ENCODE data around the gene KATNIP.
"Not testable (repeated sequence)": the region's sequence is repeated elsewhere in the genome, so short reads cannot be mapped to it uniquely, and the experiment has no call there.

Gene KATNIP

DNA sequence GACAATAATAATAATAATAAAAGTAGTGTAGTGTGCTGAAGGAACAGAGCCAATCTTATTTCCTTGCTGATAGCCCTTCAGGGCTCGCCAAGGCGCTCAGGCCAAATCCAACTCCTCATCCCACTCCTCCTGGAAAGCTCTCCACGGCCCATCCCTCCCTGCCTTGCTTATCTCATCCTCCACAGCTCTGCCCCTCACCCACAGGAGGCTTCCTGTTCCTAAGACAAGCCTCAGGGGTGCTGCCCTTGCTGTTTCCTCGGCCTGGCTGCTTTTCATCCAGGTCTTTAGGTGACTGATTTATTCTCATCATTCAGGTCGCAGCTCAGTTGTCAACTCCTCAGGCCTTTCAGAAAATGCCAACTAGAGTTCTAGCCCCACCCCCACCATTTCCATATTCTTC, 11.4 kb upstream of the KATNIP start:
- no peak for DNase-seq

DNA sequence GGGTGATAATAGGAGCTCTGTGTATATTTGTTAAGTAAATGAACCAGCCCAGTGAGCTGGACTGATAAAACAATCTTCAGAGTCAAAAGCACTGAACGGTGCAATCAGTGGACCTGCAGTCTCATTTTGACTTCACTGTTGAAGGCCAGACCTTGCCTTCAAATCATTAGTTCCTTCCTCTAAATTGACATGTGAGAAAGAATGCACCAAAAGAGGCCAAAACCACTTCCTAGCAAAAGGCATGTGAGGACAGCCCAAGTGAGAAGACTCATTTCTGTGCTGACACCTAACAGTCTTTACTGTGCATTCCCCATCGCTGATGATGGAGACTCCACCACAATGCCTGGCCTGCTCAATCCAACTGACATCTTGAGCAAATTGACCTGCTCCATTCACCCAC, 10.8 kb upstream of the KATNIP start:
- DNase-seq, result no peak

DNA sequence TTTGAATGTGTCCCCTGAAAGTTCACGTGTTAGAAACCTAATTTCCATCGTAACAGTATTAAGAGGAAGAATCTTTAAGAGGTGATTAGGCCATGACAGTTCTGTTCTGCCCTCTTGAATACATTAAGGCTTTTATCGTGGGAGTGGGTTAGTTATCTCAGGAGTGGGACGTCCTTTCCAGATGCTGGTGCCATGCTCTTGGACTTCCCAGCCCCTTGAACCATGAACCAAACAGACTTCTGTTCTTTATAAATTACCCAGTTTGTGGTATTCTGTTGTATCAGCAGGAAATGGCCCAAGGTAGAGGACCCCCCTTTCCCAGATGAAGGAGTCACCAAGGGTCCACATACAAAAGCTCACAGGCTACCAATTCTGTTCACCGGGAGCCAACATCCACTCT, 10.3 kb upstream of the KATNIP start:
- no peak for DNase-seq

DNA sequence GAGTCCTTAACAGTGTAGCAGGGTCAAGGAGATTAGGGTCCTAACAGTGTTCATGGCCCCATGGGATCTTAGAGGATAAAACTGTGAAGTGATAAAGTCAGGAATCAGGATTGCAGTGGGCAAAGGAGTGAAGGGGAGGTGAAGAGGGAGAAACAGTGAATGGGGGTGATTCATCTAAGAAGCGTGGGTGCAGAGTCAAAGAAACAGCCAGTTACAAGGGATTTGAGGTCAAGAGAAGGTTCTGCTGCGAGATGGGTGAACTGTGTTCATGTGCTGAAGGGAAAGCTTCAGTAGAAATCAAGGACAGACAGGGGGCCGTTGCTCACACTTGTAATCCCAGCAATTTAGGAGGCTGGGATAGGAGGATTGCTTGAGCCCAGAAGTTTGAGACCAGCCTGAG, 6.1 kb upstream of the KATNIP start:
- DNase-seq, result no peak

DNA sequence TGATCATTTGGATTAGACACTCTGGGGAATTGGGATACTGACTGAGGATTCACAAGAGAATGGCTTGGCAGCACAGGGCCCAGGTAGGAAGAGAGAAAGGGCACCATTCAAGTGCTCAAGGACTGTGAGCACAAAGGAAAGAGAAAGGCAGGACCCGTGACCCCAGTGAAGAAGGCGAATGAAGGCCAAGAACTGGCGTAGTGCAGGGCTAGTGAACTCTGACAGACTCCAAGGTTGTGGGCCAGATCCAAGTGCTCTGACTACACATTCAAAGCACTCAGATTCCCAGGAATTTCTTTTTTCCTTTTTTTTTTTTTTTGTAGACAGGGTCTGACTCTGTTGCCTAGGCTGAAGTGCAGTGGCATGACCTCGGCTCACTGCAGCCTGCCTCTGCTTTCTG, 5.3 kb upstream of the KATNIP start:
- no peak for DNase-seq

DNA sequence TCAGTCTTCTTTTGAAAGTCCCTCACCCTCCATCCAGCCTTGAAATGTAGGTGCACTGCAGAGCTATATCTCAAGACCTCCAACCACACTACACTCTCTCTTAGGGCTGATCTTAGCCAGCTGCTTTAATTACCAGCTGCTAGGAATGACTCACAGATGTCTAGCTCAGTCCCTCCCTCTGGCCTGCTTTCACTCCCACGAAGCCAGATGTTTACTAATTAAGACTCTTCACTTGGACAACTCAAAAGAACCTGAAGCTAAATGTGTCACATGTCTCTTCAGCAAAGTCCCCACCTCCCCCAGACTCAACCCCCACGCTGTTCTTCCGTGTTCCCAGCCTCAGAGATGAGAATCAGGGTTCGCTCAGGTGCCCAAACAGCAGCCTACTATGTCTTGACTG, 2.8 kb upstream of the KATNIP start:
- no peak for DNase-seq

DNA sequence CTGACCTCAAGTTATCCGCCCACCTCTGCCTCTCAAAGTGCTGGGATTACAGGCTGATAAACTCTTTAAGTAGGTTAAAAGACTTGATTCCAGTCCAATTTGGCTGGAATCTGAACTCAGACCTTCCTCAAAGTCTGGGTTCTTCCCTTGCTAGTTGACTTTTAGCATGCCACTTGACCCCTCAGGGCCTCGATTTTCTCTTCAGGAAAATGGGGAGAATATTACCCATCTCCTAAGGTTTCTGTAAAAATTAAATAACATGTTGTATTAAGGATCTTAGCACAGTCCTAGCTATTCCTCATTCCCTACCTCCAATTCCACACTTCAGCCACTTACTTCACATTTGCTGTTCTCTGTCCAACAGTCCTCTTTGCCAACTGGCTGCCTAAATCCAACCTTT, 2.1 kb upstream of the KATNIP start:
- DNase-seq, result no peak

DNA sequence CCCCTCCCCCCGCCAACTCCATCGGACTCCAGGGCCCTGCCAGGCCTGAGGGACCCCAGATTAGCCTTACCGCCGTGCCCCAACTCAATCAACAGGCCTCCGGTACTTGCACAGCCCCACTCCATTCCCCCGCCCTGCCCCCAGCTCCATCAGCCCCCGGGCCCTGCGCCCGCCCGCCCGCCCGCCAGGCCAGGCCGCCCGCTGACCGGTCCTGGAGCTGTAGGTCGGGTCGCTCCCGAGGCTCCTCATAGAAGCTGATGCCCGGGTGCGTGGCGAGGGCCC, 539 bp upstream of the KATNIP start:
- DNase-seq, result no peak

DNA sequence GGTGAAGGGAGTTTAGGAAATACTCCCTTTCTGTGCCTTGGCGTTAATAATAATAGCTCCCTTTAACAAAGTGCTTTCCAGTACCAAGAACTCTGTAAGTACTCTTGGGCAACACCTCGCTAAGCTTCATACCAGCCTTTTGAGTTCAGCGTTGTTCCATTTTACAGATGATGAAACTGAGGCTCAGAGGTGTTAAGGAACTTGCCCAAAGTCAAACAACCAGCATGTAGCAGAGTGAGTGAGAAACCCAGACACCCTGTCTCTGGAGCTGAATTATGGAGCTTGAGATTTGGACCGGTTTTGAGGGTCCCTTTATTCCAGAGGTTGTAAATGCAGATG, 607 bp downstream of the KATNIP start:
- DNase-seq, result no peak

DNA sequence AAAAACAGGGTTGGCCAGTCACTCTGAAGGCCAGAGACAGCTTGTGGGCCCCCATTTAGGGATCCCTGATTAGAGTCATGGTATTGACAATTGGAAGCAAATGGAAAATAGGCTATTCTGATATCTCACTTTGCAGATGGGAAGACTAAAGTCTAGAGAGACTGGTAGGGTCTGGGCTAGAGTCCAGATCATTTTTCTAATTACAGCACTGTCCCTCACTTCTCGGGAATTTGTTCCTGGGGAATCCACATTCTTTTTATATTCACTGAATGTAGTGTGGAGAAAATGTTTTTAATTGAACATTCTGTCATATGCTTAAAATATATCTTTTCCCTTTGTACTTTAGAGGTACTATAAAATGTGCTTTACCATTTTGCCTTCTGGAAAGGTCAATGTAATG, 1.1 kb downstream of the KATNIP start:
- DNase-seq, result no peak

DNA sequence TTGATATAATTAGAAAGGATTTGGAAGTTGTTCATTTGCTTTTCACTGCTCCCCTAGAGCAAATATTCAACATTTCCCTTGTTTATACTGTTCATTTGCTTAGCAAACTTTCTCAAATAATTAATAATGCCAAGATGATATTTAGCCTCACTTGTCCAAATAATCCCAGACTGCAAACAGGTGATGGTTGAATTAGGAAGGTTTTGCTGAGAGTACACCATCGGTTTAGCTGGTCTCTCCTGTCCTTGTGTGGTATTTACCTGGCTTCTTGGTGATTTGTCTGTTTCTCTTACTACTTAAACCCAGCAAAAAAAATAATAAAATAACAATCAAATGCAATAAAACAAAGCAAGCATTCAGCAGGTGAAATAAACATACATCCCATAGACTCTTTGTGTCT, 6.5 kb downstream of the KATNIP start:
- no peak for DNase-seq

DNA sequence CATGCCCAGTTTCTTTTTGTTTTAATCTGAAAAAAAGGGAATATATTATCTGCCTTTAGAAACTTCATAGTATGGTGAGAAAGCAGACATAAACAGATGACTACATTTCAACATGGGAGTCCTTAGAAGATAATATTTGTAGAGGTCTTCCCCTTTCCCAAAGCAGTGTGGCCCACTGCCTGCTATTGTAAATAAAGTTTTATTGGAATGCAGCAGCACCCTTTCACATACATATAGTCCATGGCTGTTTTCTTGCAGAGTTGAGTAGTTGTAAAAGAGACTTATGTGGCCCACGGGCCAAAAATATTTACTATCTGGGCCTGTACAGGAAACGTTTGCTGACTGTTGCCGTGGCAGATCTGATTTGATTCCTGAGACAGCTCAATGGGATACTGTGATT, 8.5 kb downstream of the KATNIP start:
- DNase-seq, result no peak

DNA sequence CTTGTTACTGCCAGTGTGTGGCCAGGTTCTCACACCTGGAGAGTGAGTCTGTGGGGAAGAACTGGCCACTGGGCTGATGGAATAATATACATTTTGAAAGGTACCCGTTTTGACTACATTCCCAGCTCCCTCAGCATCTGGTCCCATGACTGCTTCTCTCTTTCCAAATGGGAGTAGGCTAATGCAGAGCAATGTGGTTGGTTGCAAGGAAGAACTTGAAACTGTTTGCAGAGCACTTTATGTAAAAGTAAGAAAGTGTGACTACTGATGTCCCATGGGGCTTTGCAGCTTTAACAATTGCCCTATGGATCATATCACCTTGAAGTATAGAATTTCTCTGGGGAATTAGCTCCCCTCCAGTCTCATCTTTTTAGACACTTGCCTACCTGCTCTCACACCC, 9.0 kb downstream of the KATNIP start:
- no peak for DNase-seq

DNA sequence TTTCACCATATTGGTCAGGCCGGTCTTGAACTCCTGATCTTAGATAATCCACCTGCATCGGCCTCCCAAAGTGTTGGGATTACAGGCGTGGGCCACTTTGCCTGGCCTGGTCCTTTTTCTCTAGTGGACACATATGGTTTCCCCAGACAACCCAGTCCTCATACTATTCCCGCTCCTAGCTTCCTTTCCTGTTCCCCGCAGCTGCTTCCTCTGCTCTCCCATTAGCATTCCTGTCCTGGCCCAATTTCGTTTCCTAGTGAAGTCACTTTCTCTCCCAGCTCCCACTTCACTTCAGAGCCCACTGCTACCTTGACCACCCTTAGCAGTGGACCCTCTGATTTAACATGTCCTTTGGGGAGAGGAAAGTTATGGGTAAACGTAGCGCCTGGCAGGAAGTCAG, 11.3 kb downstream of the KATNIP start:
- DNase-seq, result no peak

DNA sequence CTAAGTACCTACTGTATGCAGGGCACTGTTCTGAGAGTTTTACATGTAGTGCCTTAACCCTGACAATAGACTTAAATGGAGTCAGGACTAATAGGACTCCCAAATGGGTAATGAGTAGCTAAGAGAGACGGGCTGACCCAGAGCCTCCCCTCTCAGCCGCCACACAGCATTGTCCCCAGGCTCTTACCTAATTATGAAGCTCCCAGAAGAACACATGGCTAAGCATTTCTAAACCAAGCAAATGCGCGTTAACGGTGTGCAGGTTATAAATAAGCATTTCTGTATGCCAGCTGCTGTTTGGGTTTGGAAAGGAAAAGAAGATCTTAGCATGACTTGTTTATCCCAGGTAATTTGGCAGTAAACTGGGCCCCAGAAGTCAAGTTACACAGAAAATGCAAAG, 14.3 kb downstream of the KATNIP start:
- DNase-seq, result no peak

DNA sequence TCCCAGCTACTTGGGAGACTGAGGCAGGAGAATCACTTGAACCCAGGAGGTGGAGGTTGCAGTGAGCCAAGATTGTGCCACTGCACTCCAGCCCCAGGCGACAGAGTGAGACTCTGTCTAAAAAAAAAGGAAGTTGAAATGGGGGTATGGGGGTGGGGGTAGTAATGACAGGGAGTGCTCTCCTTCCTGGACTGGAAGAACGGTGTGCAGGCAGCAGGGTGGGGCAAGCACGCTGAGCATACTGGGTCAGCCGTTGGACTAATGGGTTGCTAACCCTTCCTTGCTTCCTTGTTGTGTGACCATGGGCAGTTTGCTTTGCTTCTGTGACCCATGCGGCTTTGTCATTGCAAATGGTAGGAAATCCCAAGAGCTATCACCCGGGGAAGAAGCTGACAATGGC, 16.5 kb downstream of the KATNIP start:
- no peak for DNase-seq

DNA sequence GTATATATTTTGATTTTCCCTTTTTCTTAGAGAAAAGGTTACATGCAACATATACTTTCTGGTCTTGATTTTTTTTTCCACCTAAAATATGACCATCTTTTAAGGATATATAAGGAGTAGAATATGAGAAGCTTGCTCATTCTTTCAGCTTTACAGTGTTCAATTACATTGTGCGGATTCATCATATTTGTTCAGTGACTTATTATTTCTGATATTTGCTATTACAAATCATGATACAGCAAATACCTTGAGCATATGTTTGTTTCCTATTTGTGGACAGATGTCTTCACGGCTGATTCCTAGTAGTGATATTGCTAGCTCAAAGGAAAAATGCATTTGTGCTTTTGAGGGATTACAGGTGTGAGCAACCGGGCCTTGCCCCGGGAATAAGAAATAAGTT, 18.1 kb downstream of the KATNIP start:
- no peak for DNase-seq

DNA sequence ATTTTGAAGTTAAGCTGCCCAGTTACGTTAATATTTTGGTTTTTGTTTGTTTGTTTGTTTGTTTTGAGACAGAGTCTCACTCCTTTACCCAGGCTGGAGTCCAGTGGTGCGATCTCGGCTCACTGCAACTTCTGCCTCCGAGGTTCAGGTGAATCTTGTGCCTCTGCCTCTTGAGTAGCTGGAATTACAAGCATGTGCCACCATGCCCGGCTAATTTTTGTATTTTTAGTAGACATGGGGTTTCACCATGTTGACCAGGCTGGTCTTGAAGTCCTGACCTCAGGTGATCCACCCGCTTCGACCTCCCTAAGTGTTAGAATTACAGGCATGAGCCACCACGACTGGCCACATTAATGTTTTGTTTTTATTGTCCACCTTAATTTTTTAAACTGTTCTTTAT, 21.0 kb downstream of the KATNIP start:
- not testable (repeated sequence) for DNase-seq

DNA sequence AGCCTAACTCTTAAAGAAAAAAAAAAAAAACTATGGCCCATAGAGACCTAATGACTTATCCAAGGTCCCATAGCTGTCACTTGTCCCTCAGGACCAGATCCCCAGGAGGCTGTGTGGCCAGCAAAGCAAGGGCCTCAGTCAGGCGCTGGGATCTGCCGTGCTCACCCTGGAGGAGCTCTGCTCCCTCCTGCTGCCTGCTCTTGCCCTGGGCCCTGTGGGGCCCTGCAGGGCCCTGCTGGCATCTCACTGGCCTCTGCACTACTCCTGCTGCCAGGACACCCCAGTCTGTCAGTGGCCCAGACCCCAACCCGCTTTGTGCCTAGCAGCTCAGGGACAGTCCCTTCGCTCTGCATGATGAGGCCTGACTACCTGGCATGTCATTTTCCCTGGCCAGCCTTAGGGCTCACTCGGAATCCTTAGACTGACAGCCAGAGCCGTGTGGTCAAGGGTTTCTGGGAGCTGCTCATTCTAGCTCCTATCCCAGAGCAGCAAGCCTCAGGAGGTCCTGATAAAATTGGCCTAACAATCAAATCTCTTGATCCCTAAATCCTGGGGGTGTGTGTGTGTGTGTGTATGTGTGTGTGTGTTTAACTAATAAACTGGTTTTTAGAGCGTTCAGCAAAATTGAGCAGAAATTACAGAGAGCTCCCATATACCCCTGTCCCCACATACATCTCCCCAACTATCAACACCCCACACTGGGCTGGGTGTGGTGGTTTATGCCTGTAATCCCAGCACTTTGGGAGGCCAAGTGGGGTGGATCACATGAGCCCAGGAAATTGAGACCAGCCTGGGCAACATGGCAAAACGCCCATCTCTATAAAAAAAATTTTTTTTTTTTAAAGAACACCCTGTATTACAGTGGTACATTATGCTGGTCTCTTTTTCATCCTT, 21.7 kb downstream of the KATNIP start:
- DNase-seq, result no peak

DNA sequence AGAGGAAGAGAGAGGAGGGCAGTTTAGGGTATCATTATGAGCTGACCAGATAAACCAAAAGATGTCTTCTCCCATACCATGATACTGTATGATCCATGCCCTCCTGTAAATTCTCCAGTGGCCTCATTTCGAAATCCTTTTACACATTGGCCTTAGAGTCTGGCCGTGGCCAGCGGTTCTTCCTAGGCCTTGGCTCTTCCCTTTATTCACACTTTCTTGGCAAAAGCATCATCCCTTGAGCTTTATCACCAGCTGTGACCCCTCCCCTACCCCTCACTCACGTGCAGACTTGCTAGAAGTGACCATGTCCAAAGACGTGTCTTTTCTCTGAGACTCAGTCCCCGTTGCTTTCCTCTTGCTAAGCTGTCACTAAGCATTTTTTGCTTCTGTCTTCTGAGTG, 22.8 kb downstream of the KATNIP start:
- DNase-seq, result no peak

DNA sequence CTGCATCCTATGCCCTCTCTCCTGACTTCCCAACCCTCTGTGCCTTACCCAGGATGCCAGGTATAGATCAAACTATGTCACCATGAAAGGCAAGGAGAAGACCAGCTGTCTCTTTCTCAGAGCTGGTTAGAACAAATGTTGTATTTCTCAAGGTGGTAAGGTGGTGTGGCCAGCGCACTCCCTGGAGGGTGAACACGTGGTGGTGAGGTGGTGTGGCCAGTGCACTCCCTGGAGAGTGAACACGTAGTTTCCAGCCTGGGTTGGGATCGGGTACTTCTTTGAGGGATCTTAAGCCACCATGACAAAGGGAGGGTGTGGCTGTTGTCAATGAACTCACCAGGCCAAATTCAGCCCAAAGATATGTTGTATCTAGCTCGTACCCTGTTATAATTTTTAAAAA, 26.8 kb downstream of the KATNIP start:
- no peak for DNase-seq

DNA sequence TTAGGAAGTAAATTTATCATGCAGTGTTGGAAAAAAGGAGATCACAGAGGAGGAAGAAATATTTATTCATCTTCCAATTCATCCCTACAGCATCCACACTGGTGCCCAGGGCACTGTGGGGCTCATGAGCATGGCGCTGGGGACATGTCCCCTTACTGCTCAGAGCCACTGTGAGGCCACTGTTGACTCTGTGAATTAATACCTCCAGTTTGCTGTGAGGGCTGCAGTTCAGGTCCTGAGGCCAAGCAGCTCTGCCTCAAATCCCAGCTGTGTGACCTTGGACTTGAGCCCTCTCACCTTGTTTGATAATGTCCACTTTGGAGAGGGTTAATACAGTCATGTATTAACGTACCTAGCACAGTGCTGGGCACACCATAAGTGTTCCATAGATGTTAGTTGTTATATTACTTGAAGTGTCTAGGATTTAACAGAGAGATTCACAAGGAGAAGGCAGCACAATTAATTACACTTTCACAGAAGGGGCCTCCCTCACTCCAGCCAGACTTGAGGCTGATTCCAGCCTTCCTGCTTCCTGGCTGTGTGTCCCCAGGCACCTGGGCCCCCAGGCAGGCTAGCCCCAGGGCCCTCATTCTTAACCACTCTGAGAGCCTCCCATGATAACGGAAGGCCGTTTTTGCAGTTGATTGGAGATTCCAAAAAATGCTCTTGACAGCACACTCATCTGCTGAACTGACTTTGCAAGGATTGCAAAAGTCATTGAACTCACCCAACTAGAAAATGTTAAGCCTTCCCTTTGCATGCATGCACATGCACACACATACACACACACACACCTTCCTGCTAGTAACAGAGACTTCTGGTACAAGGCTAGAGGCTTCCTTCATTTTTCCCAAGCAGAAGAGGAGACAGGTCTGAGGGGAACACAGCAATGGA, 29.4 kb downstream of the KATNIP start:
- DNase-seq, result no peak

DNA sequence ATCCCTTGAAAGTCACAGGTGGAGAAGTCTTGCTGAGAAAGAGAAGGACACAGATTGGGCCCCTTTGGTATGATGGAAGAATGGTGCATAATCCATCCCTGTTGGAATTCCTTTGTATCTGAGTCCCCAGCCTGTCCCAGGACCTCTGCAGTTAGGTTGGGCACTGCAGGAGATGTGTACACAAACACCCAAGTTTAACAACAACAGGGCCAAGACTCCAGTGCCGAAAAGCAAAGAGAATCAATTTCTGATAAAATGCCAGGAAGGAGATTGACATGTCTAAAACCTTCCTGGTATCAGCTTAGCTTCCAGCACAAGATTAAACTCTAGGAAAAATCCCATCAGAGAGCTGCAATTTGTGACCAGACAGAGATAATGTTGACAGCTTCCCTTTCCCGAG, 32.9 kb downstream of the KATNIP start:
- DNase-seq, result no peak

DNA sequence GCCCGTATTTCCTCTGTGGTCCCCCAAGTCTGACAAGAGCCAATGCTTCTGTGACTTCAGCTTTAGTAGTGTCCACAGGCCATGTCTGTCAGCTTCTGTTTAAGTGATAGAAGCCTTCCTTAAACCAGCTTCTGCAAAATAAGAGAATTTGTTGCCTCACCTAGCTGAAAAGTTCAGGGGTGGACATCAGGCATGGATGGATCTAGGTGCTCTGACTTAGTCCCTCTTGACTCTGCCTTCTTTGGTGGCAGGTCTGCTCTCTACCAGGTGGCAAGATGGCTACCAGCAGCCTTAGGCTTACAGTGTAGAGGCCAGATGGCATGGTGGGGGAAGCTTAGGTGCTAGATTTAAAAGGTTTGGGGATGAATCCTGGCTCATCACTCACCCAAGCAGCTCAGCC, 33.7 kb downstream of the KATNIP start:
- no peak for DNase-seq

DNA sequence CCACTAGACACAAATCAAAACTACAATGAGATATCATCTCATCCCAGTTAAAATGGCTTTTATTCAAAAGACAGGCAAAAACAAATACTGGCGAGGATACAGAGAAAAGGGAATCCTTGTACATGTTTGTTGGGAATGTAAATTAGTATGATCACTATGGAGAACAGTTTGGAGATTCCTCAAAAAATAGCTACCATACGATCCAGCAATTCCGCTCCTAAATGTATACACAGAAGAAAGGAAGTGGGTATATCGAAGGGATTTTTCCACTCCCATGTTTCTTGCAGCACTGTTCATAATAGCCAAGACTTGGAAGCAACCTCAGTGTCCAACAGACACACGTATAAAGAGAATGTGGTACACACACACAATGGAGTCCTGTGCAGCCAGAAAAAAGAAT, 35.3 kb downstream of the KATNIP start:
- DNase-seq, result no peak

All from hippocampal formation (tissue), 2 donors.